ENCODE measurements around the gene ADGRD2.

- TF ChIP-seq HDGF (IDR thresholded peaks at IDR 0.05; ENCODE audit: borderline replicate concordance) (no peak), FOXM1 (IDR thresholded peaks at IDR 0.05; ENCODE audit: borderline replicate concordance) (no peak)
Observed at GRCh38 chr9:124504530-124505005, 54.3 kb downstream of the ADGRD2 start.
